ENCODE data around the gene BORCS6.

BORCS6 gene

DNA sequence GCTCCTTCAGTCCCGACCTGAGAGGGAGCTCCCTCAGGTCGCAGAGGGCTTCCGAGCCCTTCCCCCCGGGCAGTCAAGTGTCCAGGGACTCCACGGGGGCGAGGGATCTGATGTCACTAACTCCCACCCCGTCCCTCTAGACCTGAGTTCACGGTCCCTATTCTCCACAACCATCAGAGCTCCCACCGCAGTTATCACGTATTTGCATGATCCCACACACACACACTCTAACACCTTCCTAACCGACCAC lies 34.1 kb downstream of the BORCS6 start:
- no peaks in the 10 kb centered on the region for H3K27me3 ChIP-seq (ENCODE audit: control insufficient read depth, low read length)
- H3K9me3 ChIP-seq (ENCODE audit: control insufficient read depth, insufficient read depth, low read length) = no peaks in the 10 kb centered on the region
- no peak overlapping the region for H3K27ac ChIP-seq (ENCODE audit: low read depth, low read length)
- H3K4me1 ChIP-seq (ENCODE audit: control insufficient read depth, low read length) = peaks cover 77% of the 10 kb centered on the region
- H3K4me2 ChIP-seq (ENCODE audit: low read length) = peak overlapping the region; percentile 99
- H3K4me3 ChIP-seq (ENCODE audit: low read length) = peak overlapping the region; percentile 78
- H3K79me2 ChIP-seq (ENCODE audit: control insufficient read depth, low read length) = peaks cover 25% of the 10 kb centered on the region
- H4K20me1 ChIP-seq (ENCODE audit: control insufficient read depth, insufficient read depth, low read depth, low read length) = no peaks in the 10 kb centered on the region
- H3K36me3 ChIP-seq (ENCODE audit: control insufficient read depth, low read length) = peaks cover 25% of the 10 kb centered on the region
- no peaks in the 10 kb centered on the region for H3K9me2 ChIP-seq (replicated peaks; ENCODE audit: control insufficient read depth, low read length)
- TF ChIP-seq EZH2phosphoT487 (IDR thresholded peaks at IDR 0.05; ENCODE audit: borderline replicate concordance, low read length) = no peak
- TF ChIP-seq, protein P1, sequence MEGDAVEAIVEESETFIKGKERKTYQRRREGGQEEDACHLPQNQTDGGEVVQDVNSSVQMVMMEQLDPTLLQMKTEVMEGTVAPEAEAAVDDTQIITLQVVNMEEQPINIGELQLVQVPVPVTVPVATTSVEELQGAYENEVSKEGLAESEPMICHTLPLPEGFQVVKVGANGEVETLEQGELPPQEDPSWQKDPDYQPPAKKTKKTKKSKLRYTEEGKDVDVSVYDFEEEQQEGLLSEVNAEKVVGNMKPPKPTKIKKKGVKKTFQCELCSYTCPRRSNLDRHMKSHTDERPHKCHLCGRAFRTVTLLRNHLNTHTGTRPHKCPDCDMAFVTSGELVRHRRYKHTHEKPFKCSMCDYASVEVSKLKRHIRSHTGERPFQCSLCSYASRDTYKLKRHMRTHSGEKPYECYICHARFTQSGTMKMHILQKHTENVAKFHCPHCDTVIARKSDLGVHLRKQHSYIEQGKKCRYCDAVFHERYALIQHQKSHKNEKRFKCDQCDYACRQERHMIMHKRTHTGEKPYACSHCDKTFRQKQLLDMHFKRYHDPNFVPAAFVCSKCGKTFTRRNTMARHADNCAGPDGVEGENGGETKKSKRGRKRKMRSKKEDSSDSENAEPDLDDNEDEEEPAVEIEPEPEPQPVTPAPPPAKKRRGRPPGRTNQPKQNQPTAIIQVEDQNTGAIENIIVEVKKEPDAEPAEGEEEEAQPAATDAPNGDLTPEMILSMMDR (IDR thresholded peaks at IDR 0.05; ENCODE audit: low read depth, low read length, poor library complexity, severe bottlenecking) = no peak
- peaks cover 21% of the 10 kb centered on the region for H3F3A ChIP-seq (ENCODE audit: control insufficient read depth, insufficient read depth)

DNA sequence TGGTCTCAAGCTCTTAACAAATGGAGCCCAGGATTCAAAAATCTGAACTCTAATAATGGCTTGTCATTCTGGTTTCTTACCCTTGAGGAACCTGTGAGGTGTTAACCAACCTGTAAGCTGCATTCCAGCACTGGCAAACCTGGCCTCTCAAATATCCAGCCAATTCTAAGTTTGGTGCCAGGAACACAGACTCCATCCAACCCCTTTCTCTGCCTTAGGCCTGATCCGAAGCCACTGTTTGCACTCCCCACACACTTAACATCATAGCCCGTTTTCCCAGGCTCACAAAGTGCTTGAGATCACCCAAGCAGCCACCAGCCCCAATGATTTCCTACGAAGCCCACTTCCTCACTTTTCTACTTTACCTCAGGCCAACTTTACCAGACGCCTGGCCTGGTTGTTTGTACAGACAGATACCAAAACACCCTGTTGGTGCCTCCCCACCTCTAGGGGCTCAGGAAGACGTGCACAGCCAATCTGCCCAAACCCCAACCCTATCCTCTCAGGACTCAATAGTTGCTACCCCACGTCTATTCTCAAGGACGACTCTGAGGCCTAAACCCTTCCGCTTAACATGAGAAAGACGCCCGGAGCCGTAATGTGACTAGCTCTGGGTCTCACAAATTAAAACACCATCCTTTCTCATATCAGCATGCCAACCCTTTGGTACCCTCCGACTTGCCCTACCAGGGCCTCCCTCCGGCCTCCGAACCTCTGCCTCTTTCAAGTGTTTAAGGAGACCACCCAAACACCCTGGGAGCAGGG lies 34.6 kb downstream of the BORCS6 start:
- H3K9me2 ChIP-seq (replicated peaks; ENCODE audit: control insufficient read depth, low read length) = no peaks in the 10 kb centered on the region
- H3F3A ChIP-seq (ENCODE audit: control insufficient read depth, insufficient read depth) = peaks cover 17% of the 10 kb centered on the region
- H3K36me3 ChIP-seq (ENCODE audit: control insufficient read depth, low read length) = peaks cover 25% of the 10 kb centered on the region
- peak overlapping the region; percentile 78 for H3K4me3 ChIP-seq (ENCODE audit: low read length)
- H3K4me2 ChIP-seq (ENCODE audit: low read length) = peak overlapping the region; percentile 99
- H4K20me1 ChIP-seq (ENCODE audit: control insufficient read depth, insufficient read depth, low read depth, low read length) = no peaks in the 10 kb centered on the region
- H3K4me1 ChIP-seq (ENCODE audit: control insufficient read depth, low read length) = peaks cover 78% of the 10 kb centered on the region
- no peaks in the 10 kb centered on the region for H3K9me3 ChIP-seq (ENCODE audit: control insufficient read depth, insufficient read depth, low read length)
- no peak overlapping the region for H3K27ac ChIP-seq (ENCODE audit: low read depth, low read length)
- no peaks in the 10 kb centered on the region for H3K27me3 ChIP-seq (ENCODE audit: control insufficient read depth, low read length)
- TF ChIP-seq, protein P1 (IDR thresholded peaks at IDR 0.05; ENCODE audit: low read depth, low read length, poor library complexity, severe bottlenecking) = no peak
- TF ChIP-seq EZH2phosphoT487 (IDR thresholded peaks at IDR 0.05; ENCODE audit: borderline replicate concordance, low read length) = no peak
- peaks cover 26% of the 10 kb centered on the region for H3K79me2 ChIP-seq (ENCODE audit: control insufficient read depth, low read length)

DNA sequence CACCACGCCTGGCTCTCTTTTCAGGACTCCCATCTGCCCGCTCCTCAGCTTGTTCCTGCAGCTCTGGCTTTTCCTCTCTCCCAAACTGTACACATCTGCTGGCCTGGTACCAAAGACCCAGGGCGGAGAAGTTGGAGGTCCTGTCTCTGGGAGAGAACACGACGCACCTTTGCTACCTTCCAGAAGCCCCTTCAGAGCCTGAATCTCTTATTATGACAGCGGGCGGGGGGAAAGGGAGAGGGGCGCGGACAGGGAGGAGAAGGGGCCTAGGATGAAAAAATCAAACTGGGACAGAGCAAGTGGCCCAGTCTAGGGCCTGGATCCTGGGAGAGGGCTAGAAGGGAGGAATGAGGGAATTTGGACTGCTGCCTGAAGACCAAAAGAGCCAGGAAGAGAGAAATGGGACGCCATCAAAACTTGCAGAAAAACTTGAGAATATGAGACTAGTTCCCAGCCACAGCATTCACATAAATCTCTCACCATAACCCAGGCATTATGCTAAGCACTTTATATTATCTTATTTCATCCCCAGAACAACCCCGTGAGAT lies 35.3 kb downstream of the BORCS6 start:
- Histone ChIP-seq H3K9me3 (ENCODE audit: control insufficient read depth, insufficient read depth, low read length) (no peaks in the 10 kb centered on the region), H3K79me2 (ENCODE audit: control insufficient read depth, low read length) (peaks cover 29% of the 10 kb centered on the region), H3K9me2 (replicated peaks; ENCODE audit: control insufficient read depth, low read length) (no peaks in the 10 kb centered on the region), H3K27me3 (ENCODE audit: control insufficient read depth, low read length) (no peaks in the 10 kb centered on the region), H3K4me3 (ENCODE audit: low read length) (peak overlapping the region; percentile 63), H4K20me1 (ENCODE audit: control insufficient read depth, insufficient read depth, low read depth, low read length) (no peaks in the 10 kb centered on the region), H3K36me3 (ENCODE audit: control insufficient read depth, low read length) (peaks cover 25% of the 10 kb centered on the region), H3K4me2 (ENCODE audit: low read length) (peak overlapping the region; percentile 99), H3F3A (ENCODE audit: control insufficient read depth, insufficient read depth) (peaks cover 11% of the 10 kb centered on the region), H3K27ac (ENCODE audit: low read depth, low read length) (no peak overlapping the region), H3K4me1 (ENCODE audit: control insufficient read depth, low read length) (peaks cover 76% of the 10 kb centered on the region)
- TF ChIP-seq, protein P1 (IDR thresholded peaks at IDR 0.05; ENCODE audit: low read depth, low read length, poor library complexity, severe bottlenecking) = no peak
- TF ChIP-seq EZH2phosphoT487 (IDR thresholded peaks at IDR 0.05; ENCODE audit: borderline replicate concordance, low read length) = no peak
